Panc1 (cell line): ENCODE results near the gene TMCC1.

Experiments
- CTCF ChIP-seq: fragments of 450-650 bp; IDR thresholded peaks from 2 replicates; pipeline ENCODE4 v1.5.1; 2017; ENCODE audit warnings: mild to moderate bottlenecking
- POLR2AphosphoS5 ChIP-seq: IDR thresholded peaks from 2 replicates; pipeline ENCODE4 v1.6.1; 2012; ENCODE audit warnings: mild to moderate bottlenecking, low read depth, low read length, moderate library complexity
- SIN3A ChIP-seq: IDR thresholded peaks from 2 replicates; pipeline ENCODE4 v1.6.1; 2012; ENCODE audit warnings: low read depth, mild to moderate bottlenecking, low read length, moderate library complexity, borderline replicate concordance; ENCODE audit not compliant: insufficient read depth
- TF ChIP-seq, protein P1 (sequence below), 2 experiments: IDR thresholded peaks; 2 replicates each; pipeline ENCODE4 v1.6.1; 2011 to 2012; ENCODE audit warnings: low read depth in 2 of 2, control low read depth in 1 of 2, low read length in 1 of 2, mild to moderate bottlenecking in 1 of 2, moderate library complexity in 1 of 2; ENCODE audit not compliant: insufficient read depth in 1 of 2

DNA sequence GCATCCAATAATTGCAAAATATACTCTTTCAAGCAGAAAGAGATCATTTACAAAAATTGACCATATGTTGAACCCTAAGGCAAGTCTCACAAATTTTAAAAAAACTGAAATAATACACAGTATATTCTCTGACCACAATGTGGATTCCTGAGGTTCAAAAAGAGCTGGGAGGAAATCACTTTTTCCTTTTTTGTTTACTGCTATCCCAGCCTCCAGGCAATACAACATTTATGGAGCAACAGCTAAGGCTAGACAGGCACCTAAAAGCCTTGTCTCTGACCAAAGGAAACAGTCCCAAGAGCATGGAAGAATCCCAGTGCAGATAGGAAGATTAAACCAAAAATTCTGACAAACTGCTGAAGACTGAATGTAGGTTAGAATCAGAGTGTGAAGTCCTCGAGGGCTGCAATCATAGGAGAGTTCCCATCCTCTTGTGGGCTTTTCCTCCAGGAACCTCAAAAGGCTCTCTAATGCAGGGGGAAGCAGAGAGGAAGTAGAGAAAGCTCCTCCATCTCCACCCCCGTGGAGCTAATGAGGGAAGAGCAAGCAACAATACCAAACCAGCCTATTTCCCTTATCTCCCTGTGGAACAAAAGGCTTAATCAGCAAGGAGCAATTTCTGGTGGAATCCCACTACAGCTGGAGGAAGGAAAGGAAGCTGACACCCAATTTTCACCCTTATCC, 57.0 kb downstream of the TMCC1 start:
- TF ChIP-seq CTCF (no peak), POLR2AphosphoS5 (no peak), SIN3A (no peak)
- TF ChIP-seq, protein P1, sequence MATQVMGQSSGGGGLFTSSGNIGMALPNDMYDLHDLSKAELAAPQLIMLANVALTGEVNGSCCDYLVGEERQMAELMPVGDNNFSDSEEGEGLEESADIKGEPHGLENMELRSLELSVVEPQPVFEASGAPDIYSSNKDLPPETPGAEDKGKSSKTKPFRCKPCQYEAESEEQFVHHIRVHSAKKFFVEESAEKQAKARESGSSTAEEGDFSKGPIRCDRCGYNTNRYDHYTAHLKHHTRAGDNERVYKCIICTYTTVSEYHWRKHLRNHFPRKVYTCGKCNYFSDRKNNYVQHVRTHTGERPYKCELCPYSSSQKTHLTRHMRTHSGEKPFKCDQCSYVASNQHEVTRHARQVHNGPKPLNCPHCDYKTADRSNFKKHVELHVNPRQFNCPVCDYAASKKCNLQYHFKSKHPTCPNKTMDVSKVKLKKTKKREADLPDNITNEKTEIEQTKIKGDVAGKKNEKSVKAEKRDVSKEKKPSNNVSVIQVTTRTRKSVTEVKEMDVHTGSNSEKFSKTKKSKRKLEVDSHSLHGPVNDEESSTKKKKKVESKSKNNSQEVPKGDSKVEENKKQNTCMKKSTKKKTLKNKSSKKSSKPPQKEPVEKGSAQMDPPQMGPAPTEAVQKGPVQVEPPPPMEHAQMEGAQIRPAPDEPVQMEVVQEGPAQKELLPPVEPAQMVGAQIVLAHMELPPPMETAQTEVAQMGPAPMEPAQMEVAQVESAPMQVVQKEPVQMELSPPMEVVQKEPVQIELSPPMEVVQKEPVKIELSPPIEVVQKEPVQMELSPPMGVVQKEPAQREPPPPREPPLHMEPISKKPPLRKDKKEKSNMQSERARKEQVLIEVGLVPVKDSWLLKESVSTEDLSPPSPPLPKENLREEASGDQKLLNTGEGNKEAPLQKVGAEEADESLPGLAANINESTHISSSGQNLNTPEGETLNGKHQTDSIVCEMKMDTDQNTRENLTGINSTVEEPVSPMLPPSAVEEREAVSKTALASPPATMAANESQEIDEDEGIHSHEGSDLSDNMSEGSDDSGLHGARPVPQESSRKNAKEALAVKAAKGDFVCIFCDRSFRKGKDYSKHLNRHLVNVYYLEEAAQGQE (IDR thresholded peaks at IDR 0.05; ENCODE audit: insufficient read depth in 1 of 2, low read depth in 2 of 2, low read length in 1 of 2): no peak
